SKM-1 (cell line): ENCODE measurements around the gene SPOCK2.

Experiments
- DNase-seq: peaks from one replicate; lab custom pipeline; 2025; ENCODE audit not compliant: unreplicated experiment; lab: John Stamatoyannopoulos, UW

Gene SPOCK2

GRCh38 chr10:72011976-72012512 lies 76.3 kb downstream of the SPOCK2 start:
- DNase-seq, result no peak

- DNase-seq, result no peak
Measured at GRCh38 chr10:72011468-72011867, 76.9 kb downstream of the SPOCK2 start.

- no peak for DNase-seq
Measured at GRCh38 chr10:72011016-72011415, 77.3 kb downstream of the SPOCK2 start.

GRCh38 chr10:72010234-72010973 lies 77.9 kb downstream of the SPOCK2 start:
- no peak for DNase-seq

- no peak for DNase-seq
Measured at GRCh38 chr10:72009425-72010081, 78.8 kb downstream of the SPOCK2 start.

- no peak for DNase-seq
Measured at GRCh38 chr10:72009051-72009424, 79.3 kb downstream of the SPOCK2 start.
